NOMO-1 (cell line): ENCODE results near the gene BTBD2.
"Not testable (repeated sequence)": the region's sequence is repeated elsewhere in the genome, so short reads cannot be mapped to it uniquely, and the experiment has no call there.

Source experiments
- DNase-seq, 2 experiments: peaks; one replicate each; lab custom pipeline; 2025; ENCODE audit not compliant: unreplicated experiment in 2 of 2; lab: John Stamatoyannopoulos, UW

Gene BTBD2

DNA sequence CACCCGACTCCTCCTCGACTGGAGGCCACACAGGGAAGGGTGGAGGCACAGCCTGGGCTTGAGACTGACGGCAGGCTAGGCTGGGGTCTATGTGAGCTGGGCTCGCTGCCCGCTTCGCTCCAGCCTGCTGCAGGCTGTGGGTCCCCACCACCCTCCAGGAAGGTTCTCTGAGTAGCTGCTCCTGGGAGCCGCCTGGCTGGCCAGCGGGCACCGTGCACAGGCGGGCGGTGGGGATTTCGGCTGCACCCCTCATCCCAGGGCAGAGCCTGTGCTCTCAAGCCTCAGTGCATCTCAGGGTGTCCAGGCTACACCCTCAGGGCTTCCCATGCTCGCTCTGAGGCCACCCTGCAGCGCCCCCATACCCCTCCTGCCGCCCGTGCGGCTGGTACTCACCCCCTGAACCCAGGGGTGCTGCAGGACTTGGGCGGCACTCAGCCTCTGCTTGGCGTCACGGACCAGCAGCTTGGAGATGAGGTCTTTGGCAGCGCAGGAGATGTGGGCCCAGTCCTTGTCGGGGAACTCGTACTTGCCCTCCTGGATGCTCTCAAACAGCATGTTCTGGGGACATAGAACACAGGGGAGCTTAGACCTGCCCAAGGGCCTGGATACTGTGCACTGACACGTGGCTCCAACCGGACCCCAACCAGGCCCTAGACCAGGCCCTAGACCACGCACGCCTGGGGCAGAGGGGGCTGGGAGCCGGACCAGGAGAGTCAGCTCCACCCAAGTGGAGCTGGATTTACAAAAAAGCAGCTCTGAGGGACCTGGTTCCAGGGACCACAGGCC, 25.3 kb upstream of the BTBD2 start:
- no peak for DNase-seq

DNA sequence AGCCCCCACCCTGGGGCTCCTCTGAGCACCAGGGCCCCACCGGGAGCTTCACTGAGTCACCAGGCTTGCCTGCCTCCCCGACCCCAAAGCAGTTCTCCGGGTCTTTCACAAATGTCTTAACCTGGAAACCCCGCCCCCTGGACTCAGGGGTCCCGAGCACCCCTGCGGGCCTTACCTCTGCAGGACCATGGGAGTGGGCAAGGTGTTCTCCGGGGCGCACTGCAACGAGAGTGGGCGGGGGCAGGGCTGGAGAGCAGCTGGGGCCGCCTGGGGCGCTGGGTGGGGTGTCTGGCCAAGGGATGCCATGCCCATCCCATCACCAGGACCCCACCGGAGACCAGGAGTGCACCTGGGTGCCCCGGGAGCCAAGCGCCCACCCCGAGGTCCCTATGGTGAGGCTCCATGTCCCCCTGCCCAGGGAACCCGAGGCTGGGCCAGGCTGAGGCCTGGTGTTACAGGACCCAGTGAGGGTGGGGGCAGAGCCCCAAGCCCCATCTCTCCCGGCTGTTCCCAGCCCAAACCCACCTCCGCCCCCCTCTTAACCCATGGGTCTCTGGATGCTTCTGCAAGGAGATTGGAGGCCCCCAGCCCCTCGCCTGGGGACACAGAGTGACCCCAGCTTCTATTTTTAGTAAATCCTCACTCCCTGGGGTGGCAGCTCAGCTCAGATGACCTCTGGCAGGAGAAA, 24.6 kb upstream of the BTBD2 start:
- no peak for DNase-seq

DNA sequence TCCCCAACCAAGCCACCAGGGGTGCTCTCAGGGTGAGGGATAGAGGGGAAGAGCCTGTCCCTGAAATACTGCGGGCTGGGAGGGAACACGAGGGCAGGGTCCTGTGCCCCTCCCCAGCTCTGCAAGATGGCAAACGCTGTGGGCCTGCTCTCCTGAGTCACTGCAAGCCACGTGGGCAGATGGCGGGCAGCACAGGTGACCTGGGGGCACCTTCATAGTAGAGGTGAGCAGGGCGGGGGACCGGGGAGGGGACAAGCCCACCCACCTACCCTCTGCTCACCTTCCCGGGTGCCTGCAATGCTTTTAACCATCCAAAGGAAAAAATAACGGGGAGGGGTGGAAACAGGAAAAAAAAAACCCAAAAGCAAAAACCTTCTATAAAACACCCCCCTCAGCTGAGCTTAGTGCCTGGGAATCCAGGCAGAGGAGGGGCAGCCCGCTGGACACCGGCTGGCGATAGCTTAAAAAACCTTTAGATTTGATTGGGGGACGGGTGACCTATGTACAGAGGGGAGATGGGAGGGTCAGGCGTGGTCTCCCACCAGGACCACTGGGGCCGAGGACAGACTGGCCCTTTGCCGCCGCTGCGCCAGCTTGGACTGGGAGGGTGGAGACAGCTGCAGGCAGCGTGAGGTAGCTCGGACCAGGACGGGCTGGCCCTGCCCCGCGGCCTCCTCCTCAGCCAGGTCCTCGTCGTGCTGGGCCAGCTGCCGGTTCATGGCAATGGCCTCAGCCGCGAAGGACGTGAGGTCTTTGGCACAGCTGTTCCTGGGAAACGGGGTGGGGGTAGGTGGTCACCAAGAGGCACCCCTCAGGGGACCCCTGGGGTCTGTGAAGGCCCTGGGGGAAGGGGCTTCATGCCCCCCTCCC, 23.8 kb upstream of the BTBD2 start:
- DNase-seq = no peak

GRCh38 chr19:2038284-2039088, 23.0 kb upstream of the BTBD2 start:
- DNase-seq = no peak

DNA sequence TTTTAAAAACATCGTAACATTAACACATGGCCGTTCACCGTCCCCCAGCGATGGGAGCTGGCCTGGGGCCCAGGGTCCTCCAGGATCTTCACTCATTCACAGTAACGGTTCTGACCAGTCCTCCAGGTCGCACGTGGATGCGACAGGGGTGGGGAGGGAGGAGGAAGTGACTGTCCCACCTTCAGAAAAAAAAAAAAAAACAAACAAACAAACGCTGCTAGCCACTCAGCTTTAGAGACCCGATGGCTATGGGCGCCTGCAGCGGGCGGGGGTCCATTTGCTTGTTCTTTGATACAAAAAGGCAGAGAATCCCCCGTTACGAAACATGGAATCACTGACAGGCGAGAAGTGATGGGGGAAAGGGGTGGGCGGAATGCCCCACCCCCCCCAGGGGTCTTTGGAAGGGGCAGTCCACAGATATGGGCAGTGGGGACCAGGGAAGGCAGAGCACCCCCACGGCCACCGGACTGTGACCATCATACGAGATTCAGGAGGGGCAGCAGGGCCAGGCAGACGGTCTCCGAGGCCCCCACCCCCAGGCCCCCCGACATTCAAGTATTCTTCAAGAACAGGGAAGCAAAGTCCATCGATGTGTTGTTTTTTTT, 22.2 kb upstream of the BTBD2 start:
- no peak for DNase-seq

DNA sequence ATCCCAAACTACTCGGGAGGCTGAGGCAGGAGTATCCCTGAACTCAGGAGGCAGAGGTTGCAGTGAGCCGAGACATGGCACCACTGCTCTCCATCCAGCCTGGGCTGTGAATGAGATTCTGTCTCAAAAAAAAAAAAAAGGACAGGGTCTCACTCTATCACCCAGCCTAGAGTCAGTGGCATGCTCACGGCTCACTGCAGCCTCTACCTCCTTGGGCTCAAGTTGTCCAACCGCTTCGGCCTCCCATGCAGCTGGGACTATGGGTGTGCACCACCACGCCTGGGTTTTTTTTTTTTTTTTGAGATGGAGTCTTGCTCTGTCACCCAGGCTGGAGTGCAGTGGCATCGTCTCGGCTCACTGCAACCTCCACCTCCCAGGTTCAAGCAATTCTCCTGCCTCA, 20.9 kb upstream of the BTBD2 start:
- no peak for DNase-seq

DNA sequence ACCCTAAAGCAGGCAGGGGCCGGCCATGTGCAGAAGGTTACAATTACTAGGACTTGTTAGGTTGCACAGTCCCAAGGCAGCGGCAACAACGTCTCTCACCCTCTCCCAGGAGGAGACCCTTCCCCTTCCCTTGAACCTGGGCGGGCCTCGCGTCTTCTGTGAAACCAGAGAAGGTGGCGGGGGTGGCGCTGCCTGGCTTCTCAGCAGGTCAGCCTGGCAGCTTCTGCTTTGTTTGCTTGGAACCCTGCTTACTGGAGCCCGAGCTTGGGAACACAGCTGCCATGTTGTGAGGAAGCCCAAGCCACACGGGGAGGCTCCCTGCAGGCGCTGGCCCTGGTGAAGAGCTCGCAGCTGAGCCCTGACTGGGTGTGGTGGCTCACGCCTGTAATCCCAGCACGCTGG, 20.1 kb upstream of the BTBD2 start:
- no peak for DNase-seq

GRCh38 chr19:2034729-2035589, 19.4 kb upstream of the BTBD2 start:
- no peak for DNase-seq

- not testable (repeated sequence) for DNase-seq
Measured at GRCh38 chr19:2034253-2034652, 18.7 kb upstream of the BTBD2 start.

- no peak for DNase-seq
Measured at GRCh38 chr19:2033825-2034159, 18.3 kb upstream of the BTBD2 start.

- DNase-seq = no peak
Measured at GRCh38 chr19:2033115-2033824, 17.8 kb upstream of the BTBD2 start.

GRCh38 chr19:2032296-2032941, 16.9 kb upstream of the BTBD2 start:
- peak; percentile 54 to 59 for DNase-seq

GRCh38 chr19:2027361-2027760, 11.8 kb upstream of the BTBD2 start:
- DNase-seq = peak in 1 of 2 experiments; percentile 24

DNA sequence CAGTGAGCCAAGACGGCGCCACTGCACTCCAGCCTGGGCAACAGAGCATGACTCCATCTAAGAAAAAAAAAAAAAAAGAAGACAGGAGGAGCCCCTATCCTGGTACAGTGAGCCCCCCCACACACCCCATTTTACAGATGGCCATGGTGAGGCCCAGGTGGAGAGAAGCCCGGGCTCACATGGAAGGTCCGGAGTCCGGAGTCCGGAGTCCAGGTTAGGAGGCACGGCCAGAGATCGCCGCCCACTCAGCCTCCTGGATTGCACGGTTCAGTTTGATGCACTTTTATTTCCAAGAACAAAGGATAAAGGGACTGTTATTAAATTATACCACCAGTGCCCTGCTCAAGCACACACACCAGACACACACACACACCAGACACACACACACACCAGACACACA, 11.3 kb upstream of the BTBD2 start:
- no peak for DNase-seq

- DNase-seq = no peak
Measured at GRCh38 chr19:2022289-2022688, 6.8 kb upstream of the BTBD2 start.

GRCh38 chr19:2021453-2022140, 6.1 kb upstream of the BTBD2 start:
- DNase-seq = no peak

DNA sequence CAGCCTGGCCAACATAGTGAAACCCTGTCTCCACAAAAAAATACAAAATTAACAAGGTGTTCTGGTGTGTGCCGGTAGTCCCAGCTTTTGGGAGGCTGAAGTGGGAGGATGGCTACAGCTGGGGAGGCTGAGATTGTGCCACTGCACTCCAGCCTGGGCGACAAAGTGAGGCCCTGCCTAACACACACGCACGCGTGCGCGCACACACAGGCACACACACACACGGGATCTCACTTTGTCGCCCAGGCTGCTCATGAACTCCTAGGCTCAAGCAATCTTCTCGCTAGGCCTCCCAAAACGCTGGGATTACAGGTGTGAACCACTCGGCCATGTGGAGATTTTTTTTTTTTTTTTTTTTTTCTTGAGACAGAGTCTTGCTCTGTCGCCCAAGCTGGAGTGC, 3.2 kb upstream of the BTBD2 start:
- no peak for DNase-seq
